Anterior cingulate cortex (tissue), 58 donors: Measurements from ENCODE around the gene TMEM18.

Experiments used
- DNase-seq, 58 donors: peaks; one replicate each; lab custom pipeline; 2025; lab: John Stamatoyannopoulos, UW

Gene TMEM18

DNA sequence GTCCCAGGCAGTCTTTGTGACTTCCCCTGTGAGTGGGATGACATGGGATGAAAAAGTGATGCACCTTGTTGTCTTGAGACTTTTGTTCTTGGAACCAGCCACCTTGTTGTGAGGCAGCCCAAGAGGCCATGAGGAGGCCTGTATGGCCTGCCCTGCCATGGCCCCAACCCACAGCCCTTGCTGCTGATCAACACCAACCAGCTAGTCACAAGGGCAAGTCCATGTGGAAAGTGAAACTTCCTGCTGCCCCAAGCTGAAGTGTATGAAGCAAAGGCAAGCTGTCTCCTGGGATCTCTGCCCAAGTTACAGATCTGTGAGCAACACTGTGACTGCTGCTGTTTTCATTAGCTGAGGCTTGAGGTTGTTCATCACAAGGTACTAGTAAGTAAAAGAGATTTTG is 21.6 kb downstream of the TMEM18 start:
- DNase-seq = no peak

DNA sequence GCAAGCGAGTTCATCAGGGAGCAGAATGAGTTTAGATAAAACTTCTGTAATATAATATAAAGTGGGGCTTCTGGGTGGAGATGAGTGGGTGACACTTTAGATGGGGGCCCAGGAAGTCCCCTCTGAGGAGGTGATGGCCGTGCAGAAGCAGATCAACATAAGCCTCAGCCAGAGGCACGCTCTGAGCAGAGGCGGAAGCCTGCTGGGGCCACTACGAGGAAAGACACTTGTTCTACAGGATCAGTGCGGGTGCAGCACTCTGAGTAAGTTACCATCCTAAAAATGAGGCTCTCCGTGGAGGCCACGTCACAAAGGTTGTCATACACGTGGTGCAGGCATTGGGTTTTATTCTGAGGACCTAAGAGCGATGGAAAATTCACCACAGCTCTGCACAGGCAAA is 22.3 kb downstream of the TMEM18 start:
- no peak for DNase-seq

DNA sequence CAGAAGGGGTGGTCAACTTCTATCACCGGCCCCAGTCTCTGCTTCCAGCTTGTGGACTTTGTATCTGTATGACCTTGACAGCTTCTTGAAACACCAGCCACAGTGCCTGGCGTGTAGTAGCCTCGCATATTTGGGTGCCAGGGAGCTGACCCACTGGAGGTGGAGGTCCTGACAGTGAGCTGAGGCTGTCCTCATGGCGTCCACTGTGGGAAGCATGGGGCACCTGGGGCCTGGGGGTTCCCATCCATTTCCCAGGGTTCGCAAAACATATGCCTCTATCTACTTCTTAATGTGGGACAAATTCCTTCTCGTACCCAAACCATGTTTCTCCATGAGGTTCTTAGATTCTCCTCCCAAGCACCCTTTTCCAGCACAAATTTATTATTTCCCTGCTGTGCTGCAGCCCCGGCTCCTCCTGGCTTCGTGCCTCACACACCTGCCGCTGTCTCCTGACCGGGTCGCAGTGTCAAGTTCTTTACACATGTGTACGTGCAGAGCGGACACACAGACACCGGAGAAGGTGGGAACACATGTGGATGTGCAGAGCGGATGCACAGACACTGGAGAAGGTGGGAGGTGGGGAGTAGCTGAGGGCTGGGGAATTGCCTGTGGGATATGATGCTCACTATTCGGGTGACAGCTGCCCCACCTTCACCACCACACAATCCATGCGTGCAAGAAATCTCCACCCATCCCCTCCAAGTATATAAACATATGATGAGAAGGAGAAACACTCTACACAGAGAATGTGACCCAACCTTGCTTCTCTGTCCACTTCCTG is 23.4 kb downstream of the TMEM18 start:
- DNase-seq = no peak

DNA sequence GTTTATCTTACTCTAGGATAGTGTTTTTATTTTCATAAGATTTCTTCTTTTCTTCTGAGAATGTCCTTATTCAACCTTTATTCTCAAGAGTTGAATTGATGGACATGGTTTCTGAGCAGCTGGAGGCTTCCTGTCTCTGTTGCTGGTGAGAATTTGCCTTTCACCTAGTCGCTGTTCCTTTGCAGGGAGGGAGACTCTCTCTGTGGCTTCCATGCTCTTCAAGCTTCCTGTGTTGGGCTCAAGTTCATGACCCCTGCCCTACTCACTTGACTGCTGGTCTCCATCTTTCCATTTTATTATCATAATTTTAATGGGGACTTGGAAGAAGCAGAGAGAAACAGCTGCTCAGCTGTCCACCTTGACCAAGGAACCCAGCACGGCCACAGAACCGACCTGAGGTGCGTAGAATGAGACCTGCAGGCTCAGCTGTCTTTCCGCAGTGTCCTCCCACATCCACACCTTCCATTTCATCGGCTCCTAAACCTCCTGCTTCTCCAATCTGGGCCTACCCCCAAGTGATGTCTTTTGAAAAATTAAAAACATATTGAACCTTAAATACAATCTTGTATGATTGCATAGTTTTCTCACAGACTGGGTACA is 24.2 kb downstream of the TMEM18 start:
- no peak for DNase-seq

DNA sequence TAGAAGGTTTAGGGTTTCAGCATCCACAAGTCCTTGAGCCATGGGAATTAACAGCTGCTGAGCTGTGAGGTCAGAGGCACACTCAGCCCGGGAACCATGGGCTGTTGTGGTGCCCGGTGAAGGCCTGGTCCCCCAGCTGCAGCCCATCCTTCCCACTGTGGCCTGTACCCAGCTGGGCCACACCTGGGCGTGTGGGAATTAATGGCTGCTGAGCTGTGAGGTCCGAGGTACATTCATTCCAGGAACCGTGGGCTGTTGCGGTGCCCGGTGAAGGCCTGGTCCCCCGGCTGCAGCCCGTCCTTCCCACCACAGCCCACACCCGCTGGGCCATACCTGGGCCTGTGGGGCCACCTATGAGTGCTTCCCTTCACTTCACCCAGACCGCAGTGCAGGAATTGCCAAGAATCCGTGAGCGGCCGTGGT is 25.2 kb downstream of the TMEM18 start:
- no peak for DNase-seq

DNA sequence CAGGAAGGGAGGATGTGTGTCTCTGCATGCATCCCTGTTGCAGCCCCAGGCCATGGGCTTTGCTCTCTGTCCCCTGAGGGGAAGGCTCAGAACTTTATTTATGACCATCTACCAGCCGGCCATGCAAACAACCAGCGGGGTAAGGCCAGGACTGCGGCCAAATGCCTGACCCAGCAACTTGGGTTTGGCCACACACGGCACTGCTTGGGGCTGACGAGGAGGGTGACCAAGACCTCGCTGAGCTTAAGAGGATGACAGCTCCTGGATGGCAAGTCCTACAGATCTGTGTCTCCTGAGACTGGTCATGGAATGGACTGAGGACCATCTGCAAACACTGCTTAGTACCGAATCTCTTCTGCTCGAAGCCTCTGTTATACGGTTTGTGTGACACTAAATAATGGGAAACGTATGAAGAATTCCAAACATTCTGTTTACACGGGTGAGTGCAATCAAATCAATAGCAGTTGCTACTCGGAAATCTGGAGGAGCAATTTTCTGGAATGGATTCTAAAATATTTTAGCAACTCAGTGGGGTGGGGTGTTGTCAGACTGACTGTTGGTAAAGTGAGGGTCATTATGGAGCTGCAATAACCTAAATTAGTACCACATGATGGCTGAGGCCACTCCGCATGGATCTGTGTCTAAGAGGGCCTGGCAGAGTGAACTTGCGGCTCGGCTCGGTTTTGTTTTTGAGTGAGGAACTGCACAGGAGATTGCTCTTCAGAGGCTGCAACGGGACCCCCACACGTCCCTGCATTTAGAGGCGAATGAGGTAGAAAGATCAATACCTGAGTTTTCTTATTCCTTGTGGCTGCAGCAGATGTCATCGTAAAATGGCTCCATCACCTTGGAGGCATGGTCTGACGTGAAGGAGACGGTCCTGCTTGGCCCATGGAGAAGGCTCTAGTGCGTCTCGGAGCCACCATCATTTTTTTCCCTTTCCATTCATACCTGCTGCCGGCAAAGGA is 26.6 kb downstream of the TMEM18 start:
- DNase-seq = no peak

DNA sequence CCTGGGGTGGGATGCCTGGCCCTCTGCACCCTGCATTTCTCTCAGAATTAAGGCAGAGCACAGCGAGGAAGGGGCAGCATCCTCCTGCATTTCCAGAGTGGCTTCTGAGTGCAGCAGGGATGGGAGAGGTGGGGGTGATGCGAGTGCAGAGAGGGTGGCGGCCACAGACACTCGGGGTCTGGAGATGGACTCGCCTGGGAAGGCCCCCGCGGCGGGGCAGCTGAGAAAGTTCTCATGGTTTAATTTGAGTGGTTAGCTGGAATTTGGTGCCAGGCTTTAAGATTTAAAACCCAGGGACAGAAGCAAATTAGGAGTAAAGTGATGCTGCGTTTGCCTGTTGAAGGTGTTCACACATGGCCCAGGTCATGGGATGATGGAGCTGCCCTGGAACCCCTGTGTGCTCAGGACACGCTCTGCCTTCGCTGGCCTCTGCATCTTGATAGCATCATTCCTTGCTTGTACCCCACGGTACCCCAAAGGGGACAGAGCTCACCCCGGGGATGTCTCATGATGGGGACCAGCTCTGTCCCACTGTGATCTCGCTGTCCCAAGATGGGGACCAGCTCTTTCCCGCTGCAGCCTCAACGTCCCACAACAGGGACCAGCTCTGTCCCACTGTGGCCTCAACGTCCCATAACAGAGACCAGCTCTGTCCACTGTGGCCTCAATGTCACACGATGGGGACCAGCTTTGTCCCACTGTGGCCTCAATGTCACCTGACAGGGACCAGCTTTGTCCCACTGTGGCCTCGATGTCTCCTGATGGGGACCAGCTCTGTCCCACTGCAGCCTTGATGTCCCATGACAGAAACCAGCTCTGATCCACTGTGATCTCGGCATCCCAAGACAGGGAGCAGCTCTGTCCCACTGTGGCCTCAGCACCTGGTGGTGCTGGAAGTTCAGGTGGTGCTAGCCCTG is 27.5 kb downstream of the TMEM18 start:
- no peak for DNase-seq

DNA sequence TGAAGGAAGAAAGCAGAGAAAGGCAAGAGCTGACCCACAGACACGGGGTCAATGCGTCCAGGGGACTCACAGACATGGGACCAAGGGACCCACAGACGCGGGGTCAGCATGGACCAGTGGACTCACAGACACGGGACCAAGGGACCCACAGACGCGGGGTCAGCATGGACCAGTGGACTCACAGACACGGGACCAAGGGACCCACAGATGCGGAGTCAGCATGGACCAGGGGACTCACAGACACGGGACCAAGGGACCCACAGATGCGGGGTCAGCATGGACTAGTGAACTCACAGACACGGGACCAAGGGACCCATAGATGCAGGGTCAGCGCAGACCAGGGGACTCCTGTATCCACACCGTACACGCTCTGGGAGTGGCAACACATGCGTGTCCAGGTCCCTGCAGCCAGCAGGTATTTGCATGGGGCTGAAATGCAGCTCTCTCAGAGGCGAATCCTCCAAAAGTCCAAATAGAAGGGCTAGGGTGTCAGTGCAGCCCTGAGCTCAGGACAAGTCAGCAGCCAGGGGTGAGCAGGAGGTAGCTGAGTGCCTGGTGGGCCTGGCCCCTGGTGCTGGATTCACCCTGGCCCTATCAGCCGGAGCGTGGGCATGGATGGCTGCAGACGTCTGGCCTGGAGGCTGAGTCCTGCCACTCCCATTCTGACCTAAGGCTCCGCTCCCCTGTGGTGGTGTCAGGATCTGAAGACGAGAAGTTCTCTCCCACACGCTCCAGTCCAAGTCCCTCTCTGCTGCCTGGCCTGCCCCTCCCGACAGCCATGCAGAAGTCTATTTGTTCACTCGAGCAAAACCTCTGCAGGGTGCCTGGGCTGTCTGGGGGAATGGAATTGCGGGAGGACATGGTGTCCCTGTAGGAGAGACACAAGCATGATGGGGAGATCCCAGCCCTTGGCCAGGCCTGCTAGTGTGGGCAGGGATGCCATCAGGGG is 28.5 kb downstream of the TMEM18 start:
- no peak for DNase-seq

DNA sequence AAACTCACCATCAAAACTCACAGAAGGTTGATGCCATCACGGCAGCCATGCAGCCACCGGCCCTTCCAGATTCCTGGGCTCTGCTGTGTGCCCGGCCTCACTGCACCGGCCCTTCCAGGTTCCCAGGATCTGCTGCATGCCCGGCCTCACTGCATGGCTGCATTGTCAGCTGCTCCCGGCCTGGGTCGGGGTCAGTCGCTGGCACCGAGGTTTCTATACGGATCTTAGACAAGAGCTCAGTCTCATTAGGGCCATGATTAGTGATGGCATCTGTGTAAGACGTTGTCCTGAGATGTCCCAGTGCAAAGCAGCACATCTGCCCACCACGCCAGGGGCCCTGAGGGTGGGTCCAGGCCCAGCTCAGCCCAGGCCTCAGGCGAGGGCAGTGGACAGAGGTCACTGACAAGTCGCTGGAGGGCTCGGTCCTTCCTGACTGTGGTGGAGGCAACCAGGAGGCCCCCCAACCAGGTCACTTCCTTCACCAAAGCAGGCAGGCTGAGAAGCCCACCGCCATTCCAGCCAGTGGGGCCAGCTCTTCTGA is 29.4 kb downstream of the TMEM18 start:
- DNase-seq = no peak

DNA sequence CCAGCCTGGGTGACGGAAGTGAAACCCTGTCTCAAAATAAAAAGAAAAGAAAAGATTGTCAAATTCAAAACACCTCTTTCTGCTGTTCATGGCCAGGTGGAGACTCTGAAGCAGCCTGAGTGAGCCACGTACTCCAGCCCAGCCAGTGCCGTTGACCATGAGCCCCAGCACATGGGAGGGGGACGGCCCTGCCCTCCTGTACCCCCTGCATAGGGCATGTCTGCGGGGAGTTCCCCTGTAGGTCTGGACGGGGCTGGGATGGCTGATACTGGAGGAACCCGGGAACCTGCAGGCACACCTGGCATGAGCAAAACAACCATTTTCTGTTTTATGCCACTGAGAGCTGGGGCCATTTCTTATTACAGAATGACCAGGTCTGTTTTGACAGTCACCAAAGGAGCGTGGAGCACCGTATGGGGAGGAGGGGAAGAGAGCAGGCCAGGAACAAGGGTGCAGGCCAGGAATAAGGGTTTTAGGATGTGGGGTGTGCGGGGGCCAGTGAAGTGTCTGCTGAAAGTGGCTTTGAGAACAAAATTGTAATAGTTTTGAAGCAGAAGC is 30.1 kb downstream of the TMEM18 start:
- no peak for DNase-seq

DNA sequence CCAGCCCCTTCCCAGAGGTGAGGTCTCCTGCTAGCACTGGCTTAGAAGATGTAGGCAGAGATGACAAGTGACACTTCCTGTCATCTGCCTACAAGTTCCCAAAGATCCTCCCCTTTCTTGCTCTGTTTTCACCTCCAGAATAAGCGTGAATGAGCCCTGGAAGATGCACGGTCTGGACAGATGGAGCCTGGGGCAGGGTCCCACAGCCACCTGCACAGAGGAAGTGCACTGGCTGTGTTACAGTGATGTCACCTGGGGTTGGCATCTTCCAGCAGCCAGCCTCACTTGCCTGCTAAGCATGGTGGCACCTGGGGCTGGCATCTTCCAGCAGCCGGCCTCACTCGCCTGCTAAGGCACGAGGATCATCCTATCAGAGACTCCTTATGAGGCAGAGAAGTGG is 32.3 kb downstream of the TMEM18 start:
- DNase-seq = no peak

DNA sequence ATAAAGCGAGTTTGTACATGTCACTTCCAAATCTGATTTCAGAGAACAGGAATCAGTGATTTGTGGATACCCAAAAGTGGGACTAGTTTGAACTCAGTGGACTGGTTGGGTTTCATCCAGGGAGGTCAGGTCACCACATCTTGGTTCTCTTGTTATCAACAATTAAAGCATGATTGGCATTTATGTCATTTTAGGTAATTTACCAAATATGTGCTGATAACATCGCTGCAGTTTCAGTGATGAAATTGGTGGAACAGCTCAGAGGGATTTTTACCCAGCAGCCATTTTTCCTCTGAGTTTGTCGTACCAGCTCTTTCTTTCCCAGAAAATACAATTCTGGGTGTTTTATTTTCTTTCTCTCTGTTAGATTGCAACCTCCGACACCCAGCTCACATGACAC is 33.4 kb downstream of the TMEM18 start:
- DNase-seq = no peak

DNA sequence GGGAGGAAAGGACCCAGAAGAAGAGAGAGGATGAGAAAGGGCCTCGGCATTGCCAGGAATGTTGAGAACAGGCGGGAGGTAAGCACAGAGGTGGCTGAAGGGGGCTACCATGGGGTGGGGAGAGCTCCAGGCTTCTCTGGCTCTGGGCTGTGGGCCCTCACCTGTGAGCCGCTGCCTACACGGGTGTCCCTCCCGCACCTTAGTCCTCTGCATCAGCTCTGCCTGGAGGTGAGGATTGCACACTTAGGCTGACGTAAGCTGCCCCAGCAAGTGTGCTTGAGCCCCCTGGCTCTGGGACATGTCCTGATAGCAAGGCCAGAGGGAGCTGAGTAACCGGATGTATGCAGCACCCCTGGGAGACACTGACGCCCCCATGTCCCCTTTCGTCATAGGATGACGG is 33.9 kb downstream of the TMEM18 start:
- DNase-seq = no peak

DNA sequence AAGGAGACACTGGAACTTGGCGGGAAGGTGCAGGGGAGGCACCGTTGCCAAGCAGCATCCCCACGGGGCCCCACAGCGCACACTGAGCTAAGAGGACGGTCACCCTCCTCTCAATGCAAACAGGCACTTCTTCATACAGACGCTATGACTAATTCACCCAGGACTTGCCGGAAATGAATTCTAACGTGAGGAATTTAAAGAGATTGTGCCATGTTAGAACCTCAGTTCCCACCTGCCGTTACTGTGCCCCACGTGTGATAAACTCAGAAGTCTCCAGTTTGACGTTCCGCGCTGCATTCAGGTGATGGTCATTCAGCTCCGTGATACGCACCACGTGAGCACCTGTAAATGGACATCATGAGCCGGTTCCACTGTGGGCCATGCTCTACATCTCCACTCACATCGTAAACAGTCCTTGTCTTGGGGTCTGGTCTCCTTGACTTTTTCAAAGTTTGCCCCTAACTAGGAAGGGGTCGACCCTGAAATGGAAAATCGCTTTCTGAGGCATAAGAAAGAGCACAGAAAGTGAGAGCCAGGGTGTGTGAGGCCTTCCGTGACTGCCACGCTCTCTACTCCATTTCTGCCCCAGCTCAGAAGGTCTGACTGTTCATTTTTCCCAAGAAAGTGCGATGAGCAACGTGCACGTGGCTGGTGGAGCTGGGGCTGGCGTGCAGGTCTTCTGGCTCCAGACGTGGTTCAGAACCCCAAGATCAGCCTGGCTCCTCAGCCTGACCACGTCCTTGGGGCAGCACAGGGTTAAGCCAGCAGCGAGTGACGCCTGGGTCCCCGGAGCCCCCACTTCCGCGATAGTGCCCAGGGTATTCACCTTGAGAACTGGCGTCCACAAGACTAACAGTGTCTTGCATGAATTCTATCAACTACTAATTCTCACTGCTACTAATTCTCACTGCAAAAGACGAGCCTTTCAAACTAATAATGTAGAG is 35.1 kb downstream of the TMEM18 start:
- no peak for DNase-seq

DNA sequence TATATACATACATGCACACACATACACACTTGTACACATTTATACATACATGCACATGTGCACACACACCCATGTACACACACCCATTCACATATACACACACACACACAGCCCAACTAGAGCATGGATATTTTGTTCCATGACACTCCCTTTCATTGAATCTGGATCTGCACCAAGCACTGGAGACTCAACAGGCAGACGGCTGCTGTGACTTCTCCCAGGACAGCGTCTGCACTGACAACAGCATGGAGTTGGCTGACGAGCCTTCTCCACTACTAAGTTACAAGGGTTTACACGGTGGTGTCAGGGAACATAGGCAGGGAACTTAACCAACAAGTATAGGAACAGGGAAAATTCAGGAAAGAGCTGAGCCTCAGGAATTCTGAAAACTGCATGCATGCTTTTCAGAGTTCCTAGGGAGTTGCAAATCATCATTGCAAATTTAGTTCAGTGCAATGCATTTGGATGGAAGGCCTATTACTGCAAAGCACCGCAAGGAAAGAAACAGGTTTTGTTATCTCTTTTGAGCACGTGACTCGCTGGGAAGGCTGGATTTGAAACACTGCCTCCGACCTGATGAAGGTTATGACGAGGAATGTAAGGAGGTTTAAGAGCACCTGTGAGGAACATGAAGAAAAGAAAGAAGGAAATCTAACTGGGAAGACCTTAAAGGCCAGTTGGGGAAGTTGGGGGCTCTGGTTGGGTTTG is 35.9 kb downstream of the TMEM18 start:
- no peak for DNase-seq

DNA sequence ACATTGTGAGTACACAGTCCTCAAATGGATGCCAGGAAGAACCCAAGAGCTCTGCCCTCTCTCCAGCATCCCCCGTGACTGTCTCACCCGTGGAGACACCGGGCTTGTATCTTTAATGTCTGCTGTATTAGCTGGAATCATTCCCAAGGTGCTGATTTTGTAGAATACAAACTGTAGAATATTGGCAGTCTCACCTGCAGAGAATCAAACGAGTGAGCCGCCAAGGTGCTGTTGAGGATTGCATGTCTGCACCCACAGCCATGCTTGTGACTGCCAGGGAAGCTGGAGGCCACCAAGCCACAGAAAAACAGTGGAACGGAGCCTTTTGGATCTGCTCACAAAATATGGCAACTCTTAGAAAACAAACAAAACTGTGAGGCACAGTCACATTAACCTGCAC is 37.5 kb downstream of the TMEM18 start:
- DNase-seq = no peak

DNA sequence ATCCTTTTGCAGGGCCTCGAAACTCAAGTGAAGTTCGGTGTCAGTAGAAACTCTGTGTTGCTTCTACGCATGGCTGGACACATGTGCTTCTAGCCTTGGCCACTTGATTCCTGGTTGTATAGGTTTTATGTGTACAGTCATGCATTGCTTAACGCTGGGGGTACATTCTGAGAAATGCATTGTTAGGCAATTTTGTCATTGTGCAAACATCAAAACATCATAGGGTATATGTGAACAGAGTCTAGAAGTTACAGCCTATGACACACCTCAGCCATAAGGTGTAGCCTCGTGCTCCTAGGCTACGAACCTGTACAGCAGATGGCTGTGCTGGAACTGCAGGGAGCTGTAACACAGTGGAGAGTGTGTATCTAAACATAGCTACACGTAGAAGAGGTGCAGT is 39.4 kb downstream of the TMEM18 start:
- DNase-seq = no peak
